K562 (cell line): Measurements from ENCODE around the gene NUP85. TPM values are rescaled to one million over a fixed set of nuclear protein-coding genes. Genes with fewer than 3 reads are reported as not detected.

Experiments used
- ARNT ChIP-seq, 2 experiments: fragments of 450-650 bp; IDR thresholded peaks; 2 replicates each; pipeline ENCODE4 v1.6.1; 2016; ENCODE audit warnings: mild to moderate bottlenecking in 1 of 2
- BDP1 ChIP-seq: IDR thresholded peaks from 3 replicates; pipeline ENCODE4 v1.6.1; 2011; ENCODE audit not compliant: insufficient read length, insufficient read depth
- CBFA2T3 ChIP-seq: fragments of 450-650 bp; IDR thresholded peaks from 2 replicates; pipeline ENCODE4 v1.6.1; 2017
- GATAD2B ChIP-seq: fragments of 450-650 bp; IDR thresholded peaks from 2 replicates; pipeline ENCODE4 v1.6.1; 2017; ENCODE audit warnings: mild to moderate bottlenecking, borderline replicate concordance
- PRMT5 ChIP-seq: sonication (generic); formaldehyde crosslinking; IDR thresholded peaks from 2 replicates; pipeline ENCODE4 v1.5.0; 2020; ENCODE audit warnings: missing genetic modification reagents
- RFX7 ChIP-seq: fragments of 250-450 bp; sonication (Bioruptor Pico); IDR thresholded peaks from 2 replicates; pipeline ENCODE4 v1.5.1; 2021; ENCODE audit warnings: mild to moderate bottlenecking
- SMARCC2 ChIP-seq: fragments of 450-650 bp; IDR thresholded peaks from 2 replicates; pipeline ENCODE4 v1.6.1; 2017; ENCODE audit warnings: antibody characterized with exemption, moderate library complexity, mild to moderate bottlenecking, low read depth
- SNIP1 ChIP-seq: fragments of 450-650 bp; IDR thresholded peaks from 2 replicates; pipeline ENCODE4 v1.7.1; 2017; ENCODE audit warnings: low read depth, mild to moderate bottlenecking
- TAF1 ChIP-seq: IDR thresholded peaks from 2 replicates; pipeline ENCODE4 v1.6.1; 2011; ENCODE audit warnings: mild to moderate bottlenecking, low read length, moderate library complexity; ENCODE audit not compliant: insufficient read depth, control insufficient read depth, severe bottlenecking; ENCODE audit errors: extremely low read depth
- TEAD4 ChIP-seq, 2 experiments: sonication (generic) in 1 of 2; formaldehyde crosslinking in 1 of 2; IDR thresholded peaks; 2 replicates each; pipeline versions ENCODE4 v1.6.1 to v1.8.0; 2012 to 2022; ENCODE audit warnings: borderline replicate concordance in 1 of 2, inconsistent platforms in 1 of 2, low read length in 1 of 2, mild to moderate bottlenecking in 1 of 2, missing genetic modification reagents in 1 of 2
- ZFP36 ChIP-seq: fragments of 150-350 bp; IDR thresholded peaks from 2 replicates; pipeline ENCODE4 v1.6.1; 2018; ENCODE audit warnings: low read length, low read depth; ENCODE audit not compliant: partially characterized antibody
- polyA plus RNA-seq, 8 experiments: library from polyadenylated mRNA; depleted of rRNA in 4 of 8; stranded (reverse) in 5 of 8; unstranded in 3 of 8; fragments of >200 nt; fragmentation: Nextera tagmentation in 2 of 8; fragmentation: Illumina TruSeq in 1 of 8; extraction: Ambion mirVana in 2 of 8; extraction: Trizol in 1 of 8; gene quantifications; 2 replicates each; pipeline versions ENCODE4 v1.2.1 to v1.2.3, GENCODE V29; 2011 to 2014; ENCODE audit warnings: inconsistent platforms in 1 of 8, missing spikeins in 1 of 8
- total RNA-seq, 7 experiments: library from RNA; depleted of rRNA in 6 of 7; stranded (reverse); fragments of >200 nt in 6 of 7; fragmentation: Illumina TruSeq in 2 of 7; extraction: Trizol in 2 of 7; gene quantifications; 2 replicates each; pipeline versions ENCODE4 v1.2.1 to v1.2.3, GENCODE V29; 2011 to 2021; ENCODE audit warnings: low replicate concordance in 1 of 7
- TF ChIP-seq, protein P1 (sequence below): fragments of 250-450 bp; sonication (Bioruptor Pico); IDR thresholded peaks from 2 replicates; pipeline ENCODE4 v1.8.0; 2021; ENCODE audit warnings: moderate library complexity, mild to moderate bottlenecking, inconsistent platforms
- TF ChIP-seq, protein P2 (sequence below), 2 experiments: fragments of 450-650 bp; IDR thresholded peaks; 2 replicates each; pipeline ENCODE4 v1.6.1; 2016; ENCODE audit warnings: mild to moderate bottlenecking in 2 of 2, borderline replicate concordance in 1 of 2, low read depth in 1 of 2, moderate library complexity in 1 of 2
- TF ChIP-seq, protein P3 (sequence below), 2 experiments: fragments of 450-650 bp in 1 of 2; sonication (generic) in 1 of 2; formaldehyde crosslinking in 1 of 2; IDR thresholded peaks in 1 of 2; conservative IDR thresholded peaks in 1 of 2; 2 replicates each; pipeline versions ENCODE4 v1.6.1 to v1.8.1; 2016 to 2023; ENCODE audit warnings: mild to moderate bottlenecking in 2 of 2, moderate library complexity in 2 of 2, inconsistent platforms in 1 of 2, missing genetic modification reagents in 1 of 2

The NUP85 gene
- total and polyA plus RNA-seq, 9 of the 15 experiments (the other 6 are each of a cell fraction or from before 2014, with no cell fraction given) = 50.2 to 177 (median 110) TPM

DNA sequence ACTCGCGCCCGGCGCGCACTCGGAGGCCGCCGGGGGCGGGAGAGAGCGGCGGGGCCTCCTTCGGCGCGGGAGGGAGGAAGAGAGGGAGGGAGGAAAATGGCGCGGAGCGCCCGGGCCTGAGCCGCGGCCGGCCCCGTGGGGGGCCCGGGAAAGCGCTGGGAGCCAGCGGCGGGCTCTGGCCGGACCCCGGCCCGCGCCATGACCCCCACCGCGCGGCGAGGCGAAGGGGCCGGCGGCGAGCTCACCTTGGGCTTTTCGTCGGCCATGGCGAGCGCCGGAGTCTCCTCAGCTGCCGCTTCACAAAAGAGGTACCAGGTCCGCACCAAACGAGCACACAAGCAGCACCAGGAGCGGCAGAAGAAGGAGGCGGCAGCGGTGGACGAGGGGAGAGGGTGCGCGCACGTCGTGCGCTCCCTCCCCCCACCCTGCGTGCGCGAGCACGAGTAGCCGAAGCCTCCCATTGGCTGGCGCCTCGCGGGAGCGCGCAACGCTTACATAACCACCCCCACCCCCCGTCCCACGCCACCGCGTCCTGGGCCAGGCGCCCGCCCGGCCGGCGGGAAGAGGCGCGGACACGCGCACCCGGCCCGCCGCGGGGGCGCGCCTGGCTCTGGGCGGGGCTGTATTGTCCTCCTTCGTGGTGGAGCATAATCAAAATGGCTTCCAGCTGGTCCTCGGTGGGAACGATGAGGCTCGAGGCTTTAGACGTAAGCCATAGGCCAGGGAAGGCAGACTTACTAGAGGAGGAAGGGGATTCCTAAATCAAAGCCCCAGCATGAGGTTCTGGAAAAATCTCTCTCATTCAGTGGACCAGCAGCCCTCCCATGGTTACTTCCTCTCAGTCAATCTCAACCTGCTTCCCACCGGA, 22.7 kb upstream of the NUP85 start, which contains the start of gene SUMO2 (continued):
- no peak for TF ChIP-seq RFX7 (CRISPR knock-in tag)
- TF ChIP-seq PRMT5 (CRISPR knock-in tag) = no peak
- TF ChIP-seq CBFA2T3 = no peak
- no peak for TF ChIP-seq SNIP1
- no peak for TF ChIP-seq ARNT (IDR thresholded peaks at IDR 0.05)
- no peak for TF ChIP-seq BDP1
- TF ChIP-seq SMARCC2 = no peak
- TF ChIP-seq, protein P1, sequence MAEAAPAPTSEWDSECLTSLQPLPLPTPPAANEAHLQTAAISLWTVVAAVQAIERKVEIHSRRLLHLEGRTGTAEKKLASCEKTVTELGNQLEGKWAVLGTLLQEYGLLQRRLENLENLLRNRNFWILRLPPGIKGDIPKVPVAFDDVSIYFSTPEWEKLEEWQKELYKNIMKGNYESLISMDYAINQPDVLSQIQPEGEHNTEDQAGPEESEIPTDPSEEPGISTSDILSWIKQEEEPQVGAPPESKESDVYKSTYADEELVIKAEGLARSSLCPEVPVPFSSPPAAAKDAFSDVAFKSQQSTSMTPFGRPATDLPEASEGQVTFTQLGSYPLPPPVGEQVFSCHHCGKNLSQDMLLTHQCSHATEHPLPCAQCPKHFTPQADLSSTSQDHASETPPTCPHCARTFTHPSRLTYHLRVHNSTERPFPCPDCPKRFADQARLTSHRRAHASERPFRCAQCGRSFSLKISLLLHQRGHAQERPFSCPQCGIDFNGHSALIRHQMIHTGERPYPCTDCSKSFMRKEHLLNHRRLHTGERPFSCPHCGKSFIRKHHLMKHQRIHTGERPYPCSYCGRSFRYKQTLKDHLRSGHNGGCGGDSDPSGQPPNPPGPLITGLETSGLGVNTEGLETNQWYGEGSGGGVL (CRISPR knock-in tag) = no peak
- TF ChIP-seq, protein P2, sequence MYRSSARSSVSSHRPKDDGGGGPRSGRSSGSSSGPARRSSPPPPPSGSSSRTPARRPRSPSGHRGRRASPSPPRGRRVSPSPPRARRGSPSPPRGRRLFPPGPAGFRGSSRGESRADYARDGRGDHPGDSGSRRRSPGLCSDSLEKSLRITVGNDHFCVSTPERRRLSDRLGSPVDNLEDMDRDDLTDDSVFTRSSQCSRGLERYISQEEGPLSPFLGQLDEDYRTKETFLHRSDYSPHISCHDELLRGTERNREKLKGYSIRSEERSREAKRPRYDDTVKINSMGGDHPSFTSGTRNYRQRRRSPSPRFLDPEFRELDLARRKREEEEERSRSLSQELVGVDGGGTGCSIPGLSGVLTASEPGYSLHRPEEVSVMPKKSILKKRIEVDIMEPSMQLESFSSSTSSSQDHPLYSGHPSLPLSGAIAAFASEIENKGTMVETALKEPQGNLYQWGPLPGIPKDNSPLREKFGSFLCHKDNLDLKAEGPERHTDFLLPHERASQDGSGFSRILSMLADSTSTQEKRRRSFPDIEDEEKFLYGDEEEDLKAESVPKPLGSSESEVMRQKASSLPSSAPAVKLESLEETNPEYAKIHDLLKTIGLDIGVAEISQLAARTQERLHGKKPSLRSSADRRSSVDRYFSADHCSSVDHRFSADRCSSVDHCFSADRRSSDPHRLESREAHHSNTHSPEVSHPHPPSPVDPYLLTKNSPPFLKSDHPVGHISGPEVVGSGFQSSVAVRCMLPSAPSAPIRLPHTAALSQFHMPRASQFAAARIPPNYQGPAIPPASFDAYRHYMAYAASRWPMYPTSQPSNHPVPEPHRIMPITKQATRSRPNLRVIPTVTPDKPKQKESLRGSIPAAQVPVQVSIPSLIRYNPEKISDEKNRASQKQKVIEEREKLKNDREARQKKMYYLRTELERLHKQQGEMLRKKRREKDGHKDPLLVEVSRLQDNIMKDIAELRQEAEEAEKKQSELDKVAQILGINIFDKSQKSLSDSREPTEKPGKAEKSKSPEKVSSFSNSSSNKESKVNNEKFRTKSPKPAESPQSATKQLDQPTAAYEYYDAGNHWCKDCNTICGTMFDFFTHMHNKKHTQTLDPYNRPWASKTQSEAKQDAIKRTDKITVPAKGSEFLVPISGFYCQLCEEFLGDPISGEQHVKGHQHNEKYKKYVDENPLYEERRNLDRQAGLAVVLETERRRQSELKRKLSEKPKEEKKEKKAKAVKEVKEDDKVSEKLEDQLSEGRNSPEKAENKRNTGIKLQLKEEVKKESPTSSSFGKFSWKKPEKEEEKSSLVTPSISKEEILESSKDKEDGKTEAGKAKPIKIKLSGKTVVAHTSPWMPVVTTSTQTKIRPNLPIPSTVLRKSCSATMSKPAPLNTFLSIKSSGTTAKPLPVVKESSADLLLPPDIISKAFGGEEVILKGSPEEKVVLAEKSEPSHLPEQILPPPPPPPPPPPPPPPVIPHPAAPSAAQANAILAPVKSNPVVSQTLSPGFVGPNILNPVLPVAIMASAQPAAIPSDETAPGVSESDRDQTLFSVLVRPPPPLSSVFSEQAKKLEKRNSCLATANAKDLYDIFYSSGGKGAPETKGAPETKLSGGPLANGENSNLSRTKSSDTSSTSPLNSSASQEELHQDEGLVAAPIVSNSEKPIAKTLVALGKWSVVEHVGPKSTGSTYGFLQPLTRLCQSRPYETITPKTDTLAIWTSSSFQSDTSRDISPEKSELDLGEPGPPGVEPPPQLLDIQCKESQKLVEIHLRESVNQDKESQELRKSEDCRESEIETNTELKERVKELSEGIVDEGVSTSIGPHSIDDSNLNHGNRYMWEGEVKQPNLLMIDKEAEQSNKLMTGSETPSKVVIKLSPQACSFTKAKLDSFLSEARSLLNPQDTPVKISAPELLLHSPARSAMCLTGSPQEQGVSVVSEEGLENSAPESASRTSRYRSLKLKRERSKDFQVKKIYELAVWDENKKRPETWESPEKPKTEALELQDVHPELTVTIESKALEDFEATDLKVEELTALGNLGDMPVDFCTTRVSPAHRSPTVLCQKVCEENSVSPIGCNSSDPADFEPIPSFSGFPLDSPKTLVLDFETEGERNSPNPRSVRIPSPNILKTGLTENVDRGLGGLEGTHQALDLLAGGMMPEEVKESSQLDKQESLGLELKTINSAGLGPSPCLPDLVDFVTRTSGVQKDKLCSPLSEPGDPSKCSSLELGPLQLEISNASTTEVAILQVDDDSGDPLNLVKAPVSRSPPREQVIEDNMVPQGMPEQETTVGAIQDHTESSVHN (IDR thresholded peaks at IDR 0.05; ENCODE audit: borderline replicate concordance in 1 of 2, low read depth in 1 of 2) = no peak
- TF ChIP-seq, protein P3, sequence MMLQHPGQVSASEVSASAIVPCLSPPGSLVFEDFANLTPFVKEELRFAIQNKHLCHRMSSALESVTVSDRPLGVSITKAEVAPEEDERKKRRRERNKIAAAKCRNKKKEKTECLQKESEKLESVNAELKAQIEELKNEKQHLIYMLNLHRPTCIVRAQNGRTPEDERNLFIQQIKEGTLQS (IDR thresholded peaks at IDR 0.05) = no peak
- TF ChIP-seq, protein P3 (CRISPR knock-in tag; conservative IDR thresholded peaks at IDR 0.05) = peak; percentile 22; the same call in 1 of the 2 replicates
- TF ChIP-seq ZFP36 = no peak
- TF ChIP-seq TEAD4 (IDR thresholded peaks at IDR 0.05; ENCODE audit: low read length) = no peak; the same call in 1 of the 2 replicates
- no peak for TF ChIP-seq TEAD4 (CRISPR knock-in tag; IDR thresholded peaks at IDR 0.05; ENCODE audit: borderline replicate concordance)
- no peak; the same call in 1 of the 2 replicates for TF ChIP-seq GATAD2B
- peak; percentile 80 for TF ChIP-seq TAF1
